ENCODE measurements around the gene CCNE1. TPM values are rescaled to one million over a fixed set of nuclear protein-coding genes. Genes with fewer than 3 reads are reported as not detected.
A peak's percentile ranks its signal among the peaks of the same experiment; 100 is the strongest.

The CCNE1 gene
- total RNA-seq, 6 donors from 2014 or later = 0.46 to 1.5 (median 0.91) TPM; not detected in 1

- WGBS, 2 donors = 71 to 82% methylated on average over 7 of the region's 7 CpGs
- Histone ChIP-seq H3K9me3 (no peaks in the 10 kb centered on the region), H3K36me3 (no peaks in the 10 kb centered on the region), H3K27me3 (no peaks in the 10 kb centered on the region), H3K4me1 (no peaks in the 10 kb centered on the region), H3K4me3 (no peak overlapping the region), H3K27ac (no peak overlapping the region)
- DNase-seq (no peak), ATAC-seq (ENCODE audit: low FRiP score in 2 of 2) (no peak)
- TF ChIP-seq EP300 (IDR thresholded peaks at IDR 0.05) (no peak), POLR2A (IDR thresholded peaks at IDR 0.05) (no peak), POLR2AphosphoS5 (IDR thresholded peaks at IDR 0.05) (no peak), CTCF (IDR thresholded peaks at IDR 0.05) (no peak)
Observed at GRCh38 chr19:29861574-29861973, 49.8 kb downstream of the CCNE1 start.

- no peaks in the 10 kb centered on the region for H3K27me3 ChIP-seq
- no peaks in the 10 kb centered on the region for H3K36me3 ChIP-seq
- 71 to 76% methylated on average over 5 of the region's 5 CpGs for WGBS, 2 donors
- TF ChIP-seq POLR2AphosphoS5 (IDR thresholded peaks at IDR 0.05) (no peak), EP300 (IDR thresholded peaks at IDR 0.05) (no peak)
- ATAC-seq (ENCODE audit: low FRiP score in 2 of 2) (no peak), DNase-seq (no peak)
- H3K4me3 ChIP-seq = no peak overlapping the region
- peaks cover 4 to 14% (median 7%) of the 10 kb centered on the region in 4 donors for H3K9me3 ChIP-seq
- no peaks in the 10 kb centered on the region for H3K4me1 ChIP-seq
- no peak overlapping the region for H3K27ac ChIP-seq
Observed at GRCh38 chr19:29866011-29866410, 54.2 kb downstream of the CCNE1 start.

DNA sequence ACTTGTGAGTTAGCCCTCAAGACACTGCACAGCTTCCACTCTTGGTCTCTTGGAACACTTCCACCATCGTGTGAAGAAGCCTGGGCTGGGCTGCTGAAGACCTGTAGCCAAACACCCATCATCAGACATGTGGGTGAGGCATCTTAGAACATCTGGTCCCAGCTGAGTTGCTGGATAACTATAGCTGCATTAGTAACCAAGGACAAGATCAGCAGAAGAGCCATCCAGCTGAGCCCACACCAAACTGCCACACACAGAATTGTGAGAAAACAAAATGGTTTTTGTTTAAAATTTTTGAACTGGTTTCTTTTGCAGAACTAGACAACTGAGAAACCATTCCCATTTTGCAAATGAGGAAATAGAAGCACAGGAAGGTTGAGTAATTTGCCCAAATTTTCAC is 56.2 kb downstream of the CCNE1 start:
- no peak for ATAC-seq (ENCODE audit: low FRiP score in 2 of 2)
- Histone ChIP-seq H3K36me3 (no peaks in the 10 kb centered on the region), H3K4me3 (no peak overlapping the region), H3K9me3 (peaks cover 4 to 14% (median 7%) of the 10 kb centered on the region in 4 donors), H3K4me1 (peaks cover 3 to 10% (median 6%) of the 10 kb centered on the region in 4 donors), H3K27me3 (peaks cover 0 to 10% (median 4%) of the 10 kb centered on the region in 4 donors), H3K27ac (no peak overlapping the region)
- 79 to 95% methylated on average over 1 of the region's 1 CpG for WGBS, 2 donors
- DNase-seq = no peak
- TF ChIP-seq CTCF (IDR thresholded peaks at IDR 0.05) (no peak), POLR2AphosphoS5 (IDR thresholded peaks at IDR 0.05) (no peak), EP300 (IDR thresholded peaks at IDR 0.05) (no peak), POLR2A (IDR thresholded peaks at IDR 0.05) (no peak)

DNA sequence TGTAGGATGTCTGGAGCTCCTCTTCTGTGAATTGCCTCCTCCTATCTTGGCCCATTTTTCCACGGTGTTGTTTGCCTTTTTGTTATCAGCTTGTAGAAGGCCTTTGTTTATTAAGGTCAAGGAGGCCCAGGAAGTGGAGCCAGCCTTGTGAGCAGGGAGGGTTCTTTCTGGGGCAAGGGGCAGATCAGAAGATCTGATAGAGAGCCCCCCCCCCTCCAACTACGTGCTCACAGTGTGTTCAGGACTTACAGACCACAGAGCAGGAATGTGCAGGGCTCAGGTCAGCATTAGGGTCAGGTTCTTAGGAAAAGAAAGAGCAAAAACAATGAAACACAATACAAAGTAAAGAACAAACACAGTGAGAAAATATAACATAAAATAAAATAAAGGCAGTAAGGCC is 59.4 kb downstream of the CCNE1 start:
- 15 to 24% methylated on average over 2 of the region's 2 CpGs for WGBS, 2 donors
- ATAC-seq (ENCODE audit: low FRiP score in 2 of 2) (no peak), DNase-seq (no peak)
- Histone ChIP-seq H3K4me1 (peaks cover 11 to 21% (median 16%) of the 10 kb centered on the region in 4 donors), H3K27ac (no peak overlapping the region), H3K27me3 (peaks cover 0 to 20% (median 7%) of the 10 kb centered on the region in 4 donors), H3K4me3 (no peak overlapping the region), H3K36me3 (no peaks in the 10 kb centered on the region), H3K9me3 (peaks cover 4 to 14% (median 7%) of the 10 kb centered on the region in 4 donors)
- TF ChIP-seq POLR2A (IDR thresholded peaks at IDR 0.05) (no peak), EP300 (IDR thresholded peaks at IDR 0.05) (no peak), POLR2AphosphoS5 (IDR thresholded peaks at IDR 0.05) (no peak), CTCF (IDR thresholded peaks at IDR 0.05) (no peak)

- H3K27me3 ChIP-seq = peaks cover 0 to 20% (median 7%) of the 10 kb centered on the region in 4 donors
- WGBS, 2 donors = 11 to 14% methylated on average over 24 to 32 of the region's 33 CpGs
- H3K36me3 ChIP-seq = no peaks in the 10 kb centered on the region
- DNase-seq = peak in 1 of 2 donors; percentile 65
- no peak overlapping the region for H3K4me3 ChIP-seq
- H3K9me3 ChIP-seq = peaks cover 4 to 10% (median 7%) of the 10 kb centered on the region in 4 donors
- TF ChIP-seq EP300 (IDR thresholded peaks at IDR 0.05) (no peak), CTCF (IDR thresholded peaks at IDR 0.05) (no peak), POLR2A (IDR thresholded peaks at IDR 0.05) (no peak), POLR2AphosphoS5 (IDR thresholded peaks at IDR 0.05) (no peak)
- ATAC-seq (ENCODE audit: low FRiP score in 2 of 2) = peak in 1 of 2 donors; percentile 49
- no peak overlapping the region for H3K27ac ChIP-seq
- peaks cover 11 to 21% (median 16%) of the 10 kb centered on the region in 4 donors for H3K4me1 ChIP-seq
Observed at GRCh38 chr19:29872224-29872731, 60.5 kb downstream of the CCNE1 start.
